HepG2 (cell line): ENCODE data around the gene KLF16. TPM values are rescaled to one million over a fixed set of nuclear protein-coding genes. Genes with fewer than 3 reads are reported as not detected.
A peak's percentile ranks its signal among the peaks of the same experiment; 100 is the strongest.

ENCODE experiments used
- BORCS8-MEF2B ChIP-seq: sonication (generic); formaldehyde crosslinking; IDR thresholded peaks from 2 replicates; pipeline ENCODE4 v1.8.0; 2022; ENCODE audit warnings: mild to moderate bottlenecking, missing genetic modification reagents
- EP300 ChIP-seq, 3 experiments: sonication (generic) in 1 of 3; formaldehyde crosslinking in 1 of 3; IDR thresholded peaks; 2 replicates each; pipeline versions ENCODE4 v1.5.1 to v1.6.1; 2011 to 2020; ENCODE audit warnings: low read depth in 2 of 3, low read length in 2 of 3, borderline replicate concordance in 1 of 3, improper control_type of control experiment in 1 of 3, mild to moderate bottlenecking in 1 of 3, missing genetic modification reagents in 1 of 3, moderate library complexity in 1 of 3
- GATAD1 ChIP-seq: IDR thresholded peaks from 2 replicates; pipeline ENCODE4 v1.6.1; 2016; ENCODE audit warnings: missing genetic modification reagents, missing compliant biosample characterization
- MLLT10 ChIP-seq: sonication (generic); formaldehyde crosslinking; IDR thresholded peaks from 2 replicates; pipeline ENCODE4 v1.4.0; 2020; ENCODE audit warnings: missing genetic modification reagents
- SETDB1 ChIP-seq: sonication (generic); formaldehyde crosslinking; IDR thresholded peaks from 2 replicates; pipeline ENCODE4 v1.5.1; 2020; ENCODE audit warnings: missing genetic modification reagents, mild to moderate bottlenecking, borderline replicate concordance
- ZKSCAN5 ChIP-seq: sonication (generic); formaldehyde crosslinking; IDR thresholded peaks from 2 replicates; pipeline ENCODE4 v1.5.1; 2020; ENCODE audit warnings: mild to moderate bottlenecking, missing genetic modification reagents
- polyA plus RNA-seq, 8 experiments: library from polyadenylated mRNA; depleted of rRNA in 3 of 8; stranded (reverse) in 7 of 8; unstranded in 1 of 8; fragments of >200 nt; fragmentation: Illumina TruSeq in 4 of 8; extraction: Trizol in 4 of 8; gene quantifications; 2 replicates each; pipeline versions ENCODE4 v1.2.1 to v1.2.3, GENCODE V29; 2011 to 2016; ENCODE audit warnings: low read depth in 4 of 8, missing spikeins in 1 of 8, mixed read lengths in 1 of 8; ENCODE audit not compliant: insufficient read depth in 1 of 8
- total RNA-seq, 5 experiments: library from RNA; depleted of rRNA; stranded (reverse); fragments of >200 nt; fragmentation: Illumina TruSeq; extraction: Trizol; gene quantifications; 2 replicates each; pipeline ENCODE4 v1.2.3, GENCODE V29; 2016; ENCODE audit warnings: low read depth in 1 of 5
- TF ChIP-seq, protein P1 (sequence below): IDR thresholded peaks from 2 replicates; pipeline ENCODE4 v1.6.1; 2016; ENCODE audit warnings: low read depth
- TF ChIP-seq, protein P2 (sequence below): fragments of 450-650 bp; IDR thresholded peaks from 2 replicates; pipeline ENCODE4 v1.6.1; 2017; ENCODE audit warnings: mild to moderate bottlenecking
- TF ChIP-seq, protein P3 (sequence below): sonication (generic); formaldehyde crosslinking; IDR thresholded peaks from 2 replicates; pipeline ENCODE4 v1.5.1; 2020; ENCODE audit warnings: missing genetic modification reagents, mild to moderate bottlenecking, borderline replicate concordance
- TF ChIP-seq, protein P4 (sequence below): sonication (generic); formaldehyde crosslinking; IDR thresholded peaks from 2 replicates; pipeline ENCODE4 v1.5.0; 2020; ENCODE audit warnings: missing genetic modification reagents, mild to moderate bottlenecking, borderline replicate concordance
- TF ChIP-seq, protein P5 (sequence below): sonication (generic); formaldehyde crosslinking; IDR thresholded peaks from 2 replicates; pipeline ENCODE4 v1.8.1; 2022; ENCODE audit warnings: mild to moderate bottlenecking, missing genetic modification reagents
- TF ChIP-seq, protein P6 (sequence below): IDR thresholded peaks from 2 replicates; pipeline ENCODE4 v1.6.1; 2018; ENCODE audit warnings: missing genetic modification reagents, mild to moderate bottlenecking, missing compliant biosample characterization
- TF ChIP-seq, protein P7 (sequence below): sonication (generic); formaldehyde crosslinking; IDR thresholded peaks from 2 replicates; pipeline ENCODE4 v1.9.0; 2021; ENCODE audit warnings: missing genetic modification reagents, mild to moderate bottlenecking, borderline replicate concordance

The KLF16 gene
- total and polyA plus RNA-seq, 2 of the 13 experiments (the other 11 are each of a cell fraction or from before 2014, with no cell fraction given), result 3.5 to 6.7 TPM

DNA sequence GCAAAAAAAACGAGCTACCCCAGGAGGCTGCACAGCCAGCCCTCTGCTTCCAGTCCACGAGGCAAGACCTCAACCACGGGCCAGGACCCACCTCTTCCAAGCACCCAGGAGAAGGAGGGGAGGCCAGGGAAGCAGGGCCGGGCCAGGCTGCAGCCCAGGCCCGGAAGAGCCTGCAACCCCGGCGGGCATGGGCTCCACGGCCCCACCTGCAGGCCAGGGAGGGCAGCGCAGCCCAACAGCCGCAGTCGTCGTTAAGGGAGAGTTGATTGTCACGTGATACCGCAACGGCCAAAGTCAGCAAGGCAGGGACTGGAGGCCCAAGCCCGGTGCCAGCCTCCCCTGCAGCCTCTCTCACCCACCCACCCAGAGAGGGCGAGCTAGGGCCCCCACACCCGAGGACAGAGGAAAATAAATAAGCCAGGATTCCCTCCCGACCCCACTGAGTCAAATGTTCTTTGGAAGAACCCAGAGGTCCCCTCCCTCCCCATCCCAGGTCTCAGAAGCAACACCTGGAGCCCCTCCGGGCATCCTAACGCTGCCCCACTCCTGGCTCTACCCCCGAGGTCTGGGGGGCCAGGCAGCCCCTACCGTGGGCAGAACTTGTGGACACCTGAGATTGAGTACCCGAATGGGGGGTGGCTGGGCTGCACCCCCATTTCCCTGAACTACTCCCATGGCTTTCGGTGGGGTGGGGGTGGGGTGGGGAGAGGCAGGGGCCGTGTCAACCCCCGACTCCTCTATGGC, 9.9 kb downstream of the KLF16 start (continued):
- TF ChIP-seq ZKSCAN5 (CRISPR knock-in tag) (no peak), BORCS8-MEF2B (CRISPR knock-in tag) (0 out of 2 replicates have a peak, but pooled peaks have one; percentile 39), EP300 (IDR thresholded peaks at IDR 0.05; ENCODE audit: low read depth in 2 of 2, low read length in 2 of 2) (no peak), EP300 (CRISPR knock-in tag; IDR thresholded peaks at IDR 0.05; ENCODE audit: borderline replicate concordance) (no peak), SETDB1 (CRISPR knock-in tag) (no peak), GATAD1 (CRISPR knock-in tag) (0 out of 2 replicates have a peak, but pooled peaks have one; percentile 30), MLLT10 (CRISPR knock-in tag) (no peak)
- TF ChIP-seq, protein P1, sequence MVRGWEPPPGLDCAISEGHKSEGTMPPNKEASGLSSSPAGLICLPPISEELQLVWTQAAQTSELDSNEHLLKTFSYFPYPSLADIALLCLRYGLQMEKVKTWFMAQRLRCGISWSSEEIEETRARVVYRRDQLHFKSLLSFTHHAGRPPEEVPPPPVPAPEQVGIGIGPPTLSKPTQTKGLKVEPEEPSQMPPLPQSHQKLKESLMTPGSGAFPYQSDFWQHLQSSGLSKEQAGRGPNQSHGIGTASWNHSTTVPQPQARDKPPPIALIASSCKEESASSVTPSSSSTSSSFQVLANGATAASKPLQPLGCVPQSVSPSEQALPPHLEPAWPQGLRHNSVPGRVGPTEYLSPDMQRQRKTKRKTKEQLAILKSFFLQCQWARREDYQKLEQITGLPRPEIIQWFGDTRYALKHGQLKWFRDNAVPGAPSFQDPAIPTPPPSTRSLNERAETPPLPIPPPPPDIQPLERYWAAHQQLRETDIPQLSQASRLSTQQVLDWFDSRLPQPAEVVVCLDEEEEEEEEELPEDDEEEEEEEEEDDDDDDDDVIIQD (CRISPR knock-in tag), result no peak
- TF ChIP-seq, protein P2, sequence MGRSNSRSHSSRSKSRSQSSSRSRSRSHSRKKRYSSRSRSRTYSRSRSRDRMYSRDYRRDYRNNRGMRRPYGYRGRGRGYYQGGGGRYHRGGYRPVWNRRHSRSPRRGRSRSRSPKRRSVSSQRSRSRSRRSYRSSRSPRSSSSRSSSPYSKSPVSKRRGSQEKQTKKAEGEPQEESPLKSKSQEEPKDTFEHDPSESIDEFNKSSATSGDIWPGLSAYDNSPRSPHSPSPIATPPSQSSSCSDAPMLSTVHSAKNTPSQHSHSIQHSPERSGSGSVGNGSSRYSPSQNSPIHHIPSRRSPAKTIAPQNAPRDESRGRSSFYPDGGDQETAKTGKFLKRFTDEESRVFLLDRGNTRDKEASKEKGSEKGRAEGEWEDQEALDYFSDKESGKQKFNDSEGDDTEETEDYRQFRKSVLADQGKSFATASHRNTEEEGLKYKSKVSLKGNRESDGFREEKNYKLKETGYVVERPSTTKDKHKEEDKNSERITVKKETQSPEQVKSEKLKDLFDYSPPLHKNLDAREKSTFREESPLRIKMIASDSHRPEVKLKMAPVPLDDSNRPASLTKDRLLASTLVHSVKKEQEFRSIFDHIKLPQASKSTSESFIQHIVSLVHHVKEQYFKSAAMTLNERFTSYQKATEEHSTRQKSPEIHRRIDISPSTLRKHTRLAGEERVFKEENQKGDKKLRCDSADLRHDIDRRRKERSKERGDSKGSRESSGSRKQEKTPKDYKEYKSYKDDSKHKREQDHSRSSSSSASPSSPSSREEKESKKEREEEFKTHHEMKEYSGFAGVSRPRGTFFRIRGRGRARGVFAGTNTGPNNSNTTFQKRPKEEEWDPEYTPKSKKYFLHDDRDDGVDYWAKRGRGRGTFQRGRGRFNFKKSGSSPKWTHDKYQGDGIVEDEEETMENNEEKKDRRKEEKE, result no peak
- TF ChIP-seq, protein P3, sequence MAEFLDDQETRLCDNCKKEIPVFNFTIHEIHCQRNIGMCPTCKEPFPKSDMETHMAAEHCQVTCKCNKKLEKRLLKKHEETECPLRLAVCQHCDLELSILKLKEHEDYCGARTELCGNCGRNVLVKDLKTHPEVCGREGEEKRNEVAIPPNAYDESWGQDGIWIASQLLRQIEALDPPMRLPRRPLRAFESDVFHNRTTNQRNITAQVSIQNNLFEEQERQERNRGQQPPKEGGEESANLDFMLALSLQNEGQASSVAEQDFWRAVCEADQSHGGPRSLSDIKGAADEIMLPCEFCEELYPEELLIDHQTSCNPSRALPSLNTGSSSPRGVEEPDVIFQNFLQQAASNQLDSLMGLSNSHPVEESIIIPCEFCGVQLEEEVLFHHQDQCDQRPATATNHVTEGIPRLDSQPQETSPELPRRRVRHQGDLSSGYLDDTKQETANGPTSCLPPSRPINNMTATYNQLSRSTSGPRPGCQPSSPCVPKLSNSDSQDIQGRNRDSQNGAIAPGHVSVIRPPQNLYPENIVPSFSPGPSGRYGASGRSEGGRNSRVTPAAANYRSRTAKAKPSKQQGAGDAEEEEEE (CRISPR knock-in tag), result no peak
- TF ChIP-seq, protein P4, sequence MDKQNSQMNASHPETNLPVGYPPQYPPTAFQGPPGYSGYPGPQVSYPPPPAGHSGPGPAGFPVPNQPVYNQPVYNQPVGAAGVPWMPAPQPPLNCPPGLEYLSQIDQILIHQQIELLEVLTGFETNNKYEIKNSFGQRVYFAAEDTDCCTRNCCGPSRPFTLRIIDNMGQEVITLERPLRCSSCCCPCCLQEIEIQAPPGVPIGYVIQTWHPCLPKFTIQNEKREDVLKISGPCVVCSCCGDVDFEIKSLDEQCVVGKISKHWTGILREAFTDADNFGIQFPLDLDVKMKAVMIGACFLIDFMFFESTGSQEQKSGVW (CRISPR knock-in tag), result no peak
- TF ChIP-seq, protein P5, sequence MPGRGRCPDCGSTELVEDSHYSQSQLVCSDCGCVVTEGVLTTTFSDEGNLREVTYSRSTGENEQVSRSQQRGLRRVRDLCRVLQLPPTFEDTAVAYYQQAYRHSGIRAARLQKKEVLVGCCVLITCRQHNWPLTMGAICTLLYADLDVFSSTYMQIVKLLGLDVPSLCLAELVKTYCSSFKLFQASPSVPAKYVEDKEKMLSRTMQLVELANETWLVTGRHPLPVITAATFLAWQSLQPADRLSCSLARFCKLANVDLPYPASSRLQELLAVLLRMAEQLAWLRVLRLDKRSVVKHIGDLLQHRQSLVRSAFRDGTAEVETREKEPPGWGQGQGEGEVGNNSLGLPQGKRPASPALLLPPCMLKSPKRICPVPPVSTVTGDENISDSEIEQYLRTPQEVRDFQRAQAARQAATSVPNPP, result no peak
- TF ChIP-seq, protein P6, sequence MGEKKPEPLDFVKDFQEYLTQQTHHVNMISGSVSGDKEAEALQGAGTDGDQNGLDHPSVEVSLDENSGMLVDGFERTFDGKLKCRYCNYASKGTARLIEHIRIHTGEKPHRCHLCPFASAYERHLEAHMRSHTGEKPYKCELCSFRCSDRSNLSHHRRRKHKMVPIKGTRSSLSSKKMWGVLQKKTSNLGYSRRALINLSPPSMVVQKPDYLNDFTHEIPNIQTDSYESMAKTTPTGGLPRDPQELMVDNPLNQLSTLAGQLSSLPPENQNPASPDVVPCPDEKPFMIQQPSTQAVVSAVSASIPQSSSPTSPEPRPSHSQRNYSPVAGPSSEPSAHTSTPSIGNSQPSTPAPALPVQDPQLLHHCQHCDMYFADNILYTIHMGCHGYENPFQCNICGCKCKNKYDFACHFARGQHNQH (CRISPR knock-in tag), result no peak
- TF ChIP-seq, protein P7, sequence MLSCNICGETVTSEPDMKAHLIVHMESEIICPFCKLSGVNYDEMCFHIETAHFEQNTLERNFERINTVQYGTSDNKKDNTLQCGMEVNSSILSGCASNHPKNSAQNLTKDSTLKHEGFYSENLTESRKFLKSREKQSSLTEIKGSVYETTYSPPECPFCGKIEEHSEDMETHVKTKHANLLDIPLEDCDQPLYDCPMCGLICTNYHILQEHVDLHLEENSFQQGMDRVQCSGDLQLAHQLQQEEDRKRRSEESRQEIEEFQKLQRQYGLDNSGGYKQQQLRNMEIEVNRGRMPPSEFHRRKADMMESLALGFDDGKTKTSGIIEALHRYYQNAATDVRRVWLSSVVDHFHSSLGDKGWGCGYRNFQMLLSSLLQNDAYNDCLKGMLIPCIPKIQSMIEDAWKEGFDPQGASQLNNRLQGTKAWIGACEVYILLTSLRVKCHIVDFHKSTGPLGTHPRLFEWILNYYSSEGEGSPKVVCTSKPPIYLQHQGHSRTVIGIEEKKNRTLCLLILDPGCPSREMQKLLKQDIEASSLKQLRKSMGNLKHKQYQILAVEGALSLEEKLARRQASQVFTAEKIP (CRISPR knock-in tag), result no peak
